Astrocyte of the cerebellum (primary cell): ENCODE measurements around the gene ROM1.

Experiments used
- DNase-seq: peaks from one replicate; pipeline ENCODE4 v3.0.0-alpha.2; 2011; ENCODE audit warnings: low read depth
- H3K4me3 ChIP-seq: 2 replicates; pipeline ENCODE4 v1.5.1; 2011; ENCODE audit warnings: mild to moderate bottlenecking, low read depth, low read length, moderate library complexity
- in situ Hi-C: cut with HindIII; loops from 2 replicates; pipeline ENCODE4 v1.10.0; 2017; ENCODE audit warnings: low sequenced_read_pairs
- TF ChIP-seq, protein P1 (sequence below): IDR thresholded peaks from 2 replicates; pipeline ENCODE4 v1.5.1; 2012; ENCODE audit warnings: low read length, low read depth, moderate library complexity, mild to moderate bottlenecking; ENCODE audit errors: missing control alignments

Gene ROM1

DNA sequence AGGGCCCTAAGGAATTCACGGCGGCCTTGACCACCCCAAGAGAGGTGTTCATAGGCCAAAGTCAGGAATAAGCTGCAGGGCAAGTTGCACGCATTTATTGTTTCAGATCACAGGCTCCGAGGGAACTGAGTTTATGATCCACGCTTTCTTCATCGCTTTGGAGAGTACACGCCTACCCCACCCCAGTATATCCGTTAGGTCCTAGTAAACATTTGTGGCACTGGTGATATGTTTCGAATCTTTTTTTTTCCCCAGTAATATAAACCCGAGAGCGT is 32.6 kb downstream of the ROM1 start:
- peak overlapping the region; percentile 81 for H3K4me3 ChIP-seq
- no peak for DNase-seq
- in situ Hi-C loops: no loop called here
- TF ChIP-seq, protein P1, sequence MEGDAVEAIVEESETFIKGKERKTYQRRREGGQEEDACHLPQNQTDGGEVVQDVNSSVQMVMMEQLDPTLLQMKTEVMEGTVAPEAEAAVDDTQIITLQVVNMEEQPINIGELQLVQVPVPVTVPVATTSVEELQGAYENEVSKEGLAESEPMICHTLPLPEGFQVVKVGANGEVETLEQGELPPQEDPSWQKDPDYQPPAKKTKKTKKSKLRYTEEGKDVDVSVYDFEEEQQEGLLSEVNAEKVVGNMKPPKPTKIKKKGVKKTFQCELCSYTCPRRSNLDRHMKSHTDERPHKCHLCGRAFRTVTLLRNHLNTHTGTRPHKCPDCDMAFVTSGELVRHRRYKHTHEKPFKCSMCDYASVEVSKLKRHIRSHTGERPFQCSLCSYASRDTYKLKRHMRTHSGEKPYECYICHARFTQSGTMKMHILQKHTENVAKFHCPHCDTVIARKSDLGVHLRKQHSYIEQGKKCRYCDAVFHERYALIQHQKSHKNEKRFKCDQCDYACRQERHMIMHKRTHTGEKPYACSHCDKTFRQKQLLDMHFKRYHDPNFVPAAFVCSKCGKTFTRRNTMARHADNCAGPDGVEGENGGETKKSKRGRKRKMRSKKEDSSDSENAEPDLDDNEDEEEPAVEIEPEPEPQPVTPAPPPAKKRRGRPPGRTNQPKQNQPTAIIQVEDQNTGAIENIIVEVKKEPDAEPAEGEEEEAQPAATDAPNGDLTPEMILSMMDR: no peak

DNA sequence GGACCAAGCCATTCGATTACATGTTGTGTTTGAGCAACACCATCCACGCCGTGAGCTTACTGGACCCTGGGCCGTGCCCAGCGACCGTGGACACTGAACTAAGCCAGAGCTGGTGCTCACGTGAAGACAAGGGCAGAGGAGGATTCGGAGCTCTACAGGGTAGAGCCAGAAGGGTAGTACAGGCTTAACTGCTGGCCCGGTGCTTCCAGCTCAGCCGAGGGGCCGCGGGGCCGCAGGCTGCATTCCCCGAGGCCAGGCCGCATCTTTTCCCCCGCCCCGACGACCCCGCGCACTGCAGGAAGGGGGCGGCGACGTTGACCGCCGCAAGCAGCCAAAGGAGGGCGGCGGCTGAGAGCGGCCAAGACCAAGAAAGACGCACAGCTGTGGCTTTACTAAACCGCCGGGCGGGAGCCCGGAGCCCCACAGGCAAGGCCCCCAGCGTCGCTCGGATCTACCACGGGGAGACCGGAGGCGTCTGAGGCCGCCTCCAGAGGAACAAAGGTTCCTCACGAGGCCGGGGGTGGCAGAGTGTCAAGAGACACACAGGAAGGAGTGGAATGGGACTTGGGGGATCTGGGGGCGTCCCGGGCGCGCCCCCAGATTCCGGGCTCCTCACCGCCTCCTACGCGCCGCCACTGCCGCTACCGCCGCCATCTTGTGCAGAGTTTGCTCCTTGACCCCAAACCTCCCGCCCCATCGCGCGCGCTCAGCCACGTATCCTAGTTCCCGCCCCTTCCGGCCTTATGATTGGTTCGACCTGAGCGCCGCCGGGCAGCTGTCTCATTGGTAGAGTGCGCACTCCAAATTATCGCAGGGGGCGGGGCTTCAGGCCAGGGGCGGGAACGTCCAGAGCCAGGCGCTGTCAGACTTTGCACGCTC is 33.1 kb downstream of the ROM1 start, which contains the start of gene GANAB:
Gene GANAB, minus strand, starts transcription at position 668 of the 879 bp plus-strand sequence. Its CDS starts 14 bp downstream, at position 654.
- TF ChIP-seq, protein P1: no peak
- in situ Hi-C loops: no loop called here
- H3K4me3 ChIP-seq: peak within 1 kb of the TSS; percentile 81
- peak; percentile 94 for DNase-seq

GRCh38 chr11:62646825-62647608 is 34.0 kb downstream of the ROM1 start:
- in situ Hi-C loops: no loop called here
- no peak for DNase-seq
- peak overlapping the region; percentile 81 for H3K4me3 ChIP-seq
- TF ChIP-seq, protein P1: no peak

- in situ Hi-C loops: no loop called here
- no peak for DNase-seq
- TF ChIP-seq, protein P1: no peak
- H3K4me3 ChIP-seq: no peak overlapping the region
Observed at GRCh38 chr11:62647609-62648005, 34.5 kb downstream of the ROM1 start.

- TF ChIP-seq, protein P1: no peak
- H3K4me3 ChIP-seq: no peak overlapping the region
- in situ Hi-C loops: no loop called here
- DNase-seq: no peak
Observed at GRCh38 chr11:62648185-62648966, 35.3 kb downstream of the ROM1 start.

DNA sequence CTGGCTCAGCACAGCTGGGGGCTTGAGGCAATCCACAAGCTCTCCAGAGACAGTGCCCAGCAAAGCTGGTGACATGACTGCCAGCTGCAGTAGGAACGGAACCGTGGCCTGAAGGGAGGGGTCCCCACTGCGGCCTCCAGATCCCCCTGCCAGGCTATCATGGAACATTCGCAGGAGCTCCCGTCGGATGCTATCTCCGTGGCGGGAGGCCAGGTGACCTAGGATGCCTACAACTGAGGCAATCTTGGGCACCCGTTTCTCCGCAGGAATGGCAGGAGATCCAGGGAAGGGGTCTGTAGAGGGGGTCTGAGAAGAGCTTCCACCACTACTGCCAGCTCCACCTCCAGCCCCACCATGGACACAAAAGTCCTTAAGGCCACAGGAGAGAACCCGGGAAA is 35.9 kb downstream of the ROM1 start:
- TF ChIP-seq, protein P1: no peak
- no peak overlapping the region for H3K4me3 ChIP-seq
- DNase-seq: no peak
- in situ Hi-C loops: no loop called here
